ENCODE results near the gene GALNS.

Gene GALNS

DNA sequence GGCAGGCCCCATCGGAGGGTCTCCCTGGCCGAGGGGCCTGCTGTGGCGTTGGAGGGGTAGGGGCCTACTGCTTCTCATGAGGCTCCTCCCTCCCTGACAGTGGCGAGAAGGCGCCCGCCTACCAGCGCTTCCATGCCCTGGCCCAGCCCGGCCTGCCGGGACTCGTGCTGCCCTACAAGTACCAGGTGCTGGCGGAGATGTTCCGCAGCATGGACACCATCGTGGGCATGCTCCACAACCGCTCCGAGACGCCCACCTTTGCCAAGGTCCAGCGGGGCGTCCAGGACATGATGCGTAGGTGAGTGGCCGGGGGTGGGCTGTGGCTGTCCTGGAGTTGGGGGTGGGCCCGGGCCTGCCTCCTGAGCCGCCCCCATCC, 51.4 kb downstream of the GALNS start:
- in situ Hi-C loops (cut with HindIII; ENCODE audit: low sequenced_read_pairs): no loop called here
- TF ChIP-seq, protein P1, sequence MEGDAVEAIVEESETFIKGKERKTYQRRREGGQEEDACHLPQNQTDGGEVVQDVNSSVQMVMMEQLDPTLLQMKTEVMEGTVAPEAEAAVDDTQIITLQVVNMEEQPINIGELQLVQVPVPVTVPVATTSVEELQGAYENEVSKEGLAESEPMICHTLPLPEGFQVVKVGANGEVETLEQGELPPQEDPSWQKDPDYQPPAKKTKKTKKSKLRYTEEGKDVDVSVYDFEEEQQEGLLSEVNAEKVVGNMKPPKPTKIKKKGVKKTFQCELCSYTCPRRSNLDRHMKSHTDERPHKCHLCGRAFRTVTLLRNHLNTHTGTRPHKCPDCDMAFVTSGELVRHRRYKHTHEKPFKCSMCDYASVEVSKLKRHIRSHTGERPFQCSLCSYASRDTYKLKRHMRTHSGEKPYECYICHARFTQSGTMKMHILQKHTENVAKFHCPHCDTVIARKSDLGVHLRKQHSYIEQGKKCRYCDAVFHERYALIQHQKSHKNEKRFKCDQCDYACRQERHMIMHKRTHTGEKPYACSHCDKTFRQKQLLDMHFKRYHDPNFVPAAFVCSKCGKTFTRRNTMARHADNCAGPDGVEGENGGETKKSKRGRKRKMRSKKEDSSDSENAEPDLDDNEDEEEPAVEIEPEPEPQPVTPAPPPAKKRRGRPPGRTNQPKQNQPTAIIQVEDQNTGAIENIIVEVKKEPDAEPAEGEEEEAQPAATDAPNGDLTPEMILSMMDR (IDR thresholded peaks at IDR 0.05; ENCODE audit: low read depth, low read length): no peak
- DNase-seq (ENCODE audit: low read depth, low spot score): no peak
- H3K4me3 ChIP-seq (ENCODE audit: low read depth, low read length): no peak overlapping the region

DNA sequence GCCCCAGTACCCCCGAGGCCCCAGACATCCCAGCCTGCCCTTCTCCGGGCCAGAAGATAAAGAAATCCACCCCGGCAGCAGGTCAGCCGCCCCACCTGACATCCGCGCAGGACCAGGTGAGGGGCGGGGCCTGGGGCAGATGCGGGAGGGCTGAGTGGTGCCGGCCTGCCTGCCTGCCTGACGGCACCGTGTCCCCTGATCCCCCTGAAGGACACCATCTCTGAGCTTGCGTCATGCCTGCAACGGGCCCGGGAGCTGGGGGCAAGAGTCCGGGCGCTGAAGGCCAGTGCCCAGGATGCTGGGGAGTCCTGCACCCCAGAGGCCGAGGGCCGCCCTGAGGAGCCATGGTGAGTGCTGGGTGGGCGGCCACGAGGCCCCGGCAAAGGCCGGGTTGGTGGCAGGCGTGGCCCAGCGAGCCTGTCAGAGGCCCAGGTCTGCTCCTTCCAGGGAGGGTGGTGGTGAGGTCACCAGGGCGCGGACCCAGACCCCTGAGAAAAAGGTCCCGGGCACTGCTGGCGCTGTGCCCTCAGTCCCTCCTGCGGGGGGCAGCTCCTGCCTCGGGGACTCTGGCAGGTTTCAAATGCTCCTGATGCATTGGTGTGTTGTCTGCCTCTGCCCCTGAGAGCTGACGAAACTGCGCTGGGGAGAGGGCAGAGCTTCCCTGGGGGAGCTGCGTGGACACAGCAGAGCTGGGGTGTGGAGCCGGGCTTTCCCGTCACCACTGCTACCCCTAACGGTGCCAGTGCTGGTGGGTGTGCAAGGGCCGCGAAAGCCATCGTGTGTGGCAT, 52.0 kb downstream of the GALNS start:
- TF ChIP-seq, protein P1 (IDR thresholded peaks at IDR 0.05; ENCODE audit: low read depth, low read length): no peak
- in situ Hi-C loops (cut with HindIII; ENCODE audit: low sequenced_read_pairs): no loop called here

DNA sequence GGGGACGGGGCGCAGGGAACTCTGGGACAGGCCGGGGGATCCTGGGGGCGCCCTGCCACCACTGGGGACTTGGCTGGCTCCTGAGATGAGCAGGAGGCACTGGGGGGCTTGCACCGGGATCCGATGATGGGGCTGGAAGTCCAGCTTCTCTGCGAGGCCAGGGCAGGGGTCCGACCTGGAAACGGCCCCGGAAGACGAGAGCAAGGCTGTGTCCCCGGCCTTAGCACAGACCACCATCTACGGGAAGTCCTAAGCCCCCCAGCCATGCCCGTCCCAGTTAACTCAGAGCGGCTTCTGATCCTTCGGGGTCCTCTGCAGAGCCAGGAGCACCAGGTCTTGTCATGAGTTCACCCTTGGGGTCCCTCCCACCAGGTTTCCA, 52.6 kb downstream of the GALNS start:
- TF ChIP-seq, protein P1 (IDR thresholded peaks at IDR 0.05; ENCODE audit: low read depth, low read length): no peak
- in situ Hi-C loops (cut with HindIII; ENCODE audit: low sequenced_read_pairs): no loop called here
- H3K4me3 ChIP-seq (ENCODE audit: low read depth, low read length): peak overlapping the region; percentile 55

More for the DNA sequence above, 52.0 kb downstream of the GALNS start:
- no peak for DNase-seq (ENCODE audit: low read depth, low spot score)
- peak overlapping the region; percentile 55 for H3K4me3 ChIP-seq (ENCODE audit: low read depth, low read length)

DNA sequence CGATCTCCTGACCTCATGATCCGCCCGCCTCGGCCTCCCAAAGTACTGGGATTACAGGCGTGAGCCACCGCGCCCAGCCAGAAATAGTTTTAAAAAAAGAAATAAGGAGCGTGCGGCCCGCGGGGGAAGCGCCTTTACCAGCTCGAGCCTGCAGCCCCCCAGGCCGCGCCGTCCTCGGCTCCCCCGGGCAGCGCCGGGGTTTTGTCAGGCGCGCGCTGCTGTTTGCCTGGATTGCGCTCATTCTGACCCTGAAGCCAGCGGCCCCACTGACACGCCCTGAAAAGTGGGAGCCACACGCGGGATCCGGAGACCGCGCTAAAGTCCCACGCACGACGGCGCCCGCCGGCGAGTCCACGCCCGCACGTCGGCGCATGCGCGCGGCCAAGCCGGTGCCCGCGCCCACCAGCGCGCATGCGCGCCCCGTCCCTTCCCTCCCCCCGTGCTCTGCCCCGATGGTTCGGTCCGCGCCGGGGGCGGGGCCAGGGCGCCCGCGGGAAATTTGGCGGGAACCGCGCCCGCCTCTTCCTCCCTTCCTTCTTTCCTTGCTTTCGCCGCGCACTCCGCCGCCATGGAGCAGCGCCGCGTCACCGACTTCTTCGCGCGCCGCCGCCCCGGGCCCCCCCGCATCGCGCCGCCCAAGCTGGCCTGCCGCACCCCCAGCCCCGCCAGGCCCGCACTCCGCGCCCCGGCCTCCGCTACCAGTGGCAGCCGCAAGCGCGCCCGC, 53.3 kb downstream of the GALNS start, which contains the start of gene CDT1:
TSS of gene CDT1 (plus strand) at position 526 of the 724 bp plus-strand sequence. CDS start at position 569, 43 bp downstream.
- peak within 1 kb of the TSS; percentile 55 for H3K4me3 ChIP-seq (ENCODE audit: low read depth, low read length)
- DNase-seq (ENCODE audit: low read depth, low spot score): peak; percentile 67
- in situ Hi-C loops (cut with HindIII; ENCODE audit: low sequenced_read_pairs): no loop called here
- TF ChIP-seq, protein P1 (IDR thresholded peaks at IDR 0.05; ENCODE audit: low read depth, low read length): no peak

More for the DNA sequence above, 52.6 kb downstream of the GALNS start:
- no peak for DNase-seq (ENCODE audit: low read depth, low spot score)

DNA sequence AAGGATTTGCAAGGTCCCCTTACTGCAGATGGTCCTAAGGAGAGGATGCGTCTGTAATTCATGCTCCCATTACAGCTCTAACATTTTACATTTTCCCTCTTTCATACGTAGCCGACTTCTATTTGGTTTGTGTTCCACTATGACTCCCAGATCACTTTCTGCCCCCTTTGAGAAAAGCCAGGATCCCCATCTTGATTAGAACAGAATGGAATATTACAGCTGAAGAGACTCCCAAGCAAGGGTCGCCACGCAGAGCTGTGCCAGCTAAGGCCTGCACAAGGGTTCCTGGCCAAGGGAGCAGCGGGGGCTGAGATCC, 56.5 kb downstream of the GALNS start:
- no peak for DNase-seq (ENCODE audit: low read depth, low spot score)
- TF ChIP-seq, protein P1 (IDR thresholded peaks at IDR 0.05; ENCODE audit: low read depth, low read length): no peak
- in situ Hi-C loops (cut with HindIII; ENCODE audit: low sequenced_read_pairs): no loop called here
- no peak overlapping the region for H3K4me3 ChIP-seq (ENCODE audit: low read depth, low read length)

DNA sequence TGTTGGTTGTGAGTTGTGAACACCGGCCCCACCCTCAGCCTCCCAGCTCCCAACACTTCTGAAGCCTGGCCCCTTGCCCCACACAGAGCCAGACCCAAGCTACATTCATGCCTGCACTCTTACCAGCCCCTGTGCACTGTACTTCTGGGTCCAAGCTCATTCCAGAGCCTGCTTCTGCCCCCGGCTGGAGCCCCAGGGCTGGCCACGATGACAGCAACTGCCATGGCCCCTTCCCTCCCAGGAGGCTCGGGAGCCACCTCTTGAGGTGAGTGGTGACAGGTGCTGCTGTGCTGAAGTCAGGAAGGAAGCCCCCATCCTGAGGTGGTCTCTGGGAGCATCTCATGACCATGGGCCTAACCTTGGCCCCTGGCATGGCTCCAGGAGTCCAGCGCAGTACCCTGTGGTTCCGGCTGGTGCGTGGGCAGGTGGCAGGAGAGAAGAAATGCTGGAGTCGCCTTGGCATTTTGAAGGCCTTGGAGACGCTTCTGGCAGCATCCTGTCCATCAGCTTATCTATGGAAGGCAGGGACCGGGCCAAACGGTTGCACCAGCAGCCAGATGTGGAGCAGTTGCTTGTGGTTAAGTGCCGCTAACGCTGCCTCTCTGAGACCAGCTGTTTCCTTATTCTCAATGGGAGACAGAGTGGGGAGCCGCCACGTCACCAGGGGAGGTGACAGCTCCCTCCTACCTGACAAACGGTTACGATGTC, 57.0 kb downstream of the GALNS start:
- in situ Hi-C loops (cut with HindIII; ENCODE audit: low sequenced_read_pairs): no loop called here
- TF ChIP-seq, protein P1 (IDR thresholded peaks at IDR 0.05; ENCODE audit: low read depth, low read length): no peak
- no peak overlapping the region for H3K4me3 ChIP-seq (ENCODE audit: low read depth, low read length)
- DNase-seq (ENCODE audit: low read depth, low spot score): no peak

Data from astrocyte of the spinal cord (primary cell).